ENCODE results near the gene TTBK1.

- TF ChIP-seq TAF1 (IDR thresholded peaks at IDR 0.05; ENCODE audit: borderline replicate concordance, low read depth, low read length) (no peak), POLR2A (IDR thresholded peaks at IDR 0.05; ENCODE audit: low read depth, low read length) (no peak), POLR2AphosphoS5 (IDR thresholded peaks at IDR 0.05; ENCODE audit: low read depth, low read length) (no peak)
Observed at GRCh38 chr6:43275801-43276576, 32.7 kb downstream of the TTBK1 start.

Data from GM12892 (cell line).